ENCODE measurements around the gene CHRND.
A peak's percentile ranks its signal among the peaks of the same experiment; 100 is the strongest.
"Not testable (repeated sequence)": the region's sequence is repeated elsewhere in the genome, so short reads cannot be mapped to it uniquely, and the experiment has no call there.

CHRND gene

DNA sequence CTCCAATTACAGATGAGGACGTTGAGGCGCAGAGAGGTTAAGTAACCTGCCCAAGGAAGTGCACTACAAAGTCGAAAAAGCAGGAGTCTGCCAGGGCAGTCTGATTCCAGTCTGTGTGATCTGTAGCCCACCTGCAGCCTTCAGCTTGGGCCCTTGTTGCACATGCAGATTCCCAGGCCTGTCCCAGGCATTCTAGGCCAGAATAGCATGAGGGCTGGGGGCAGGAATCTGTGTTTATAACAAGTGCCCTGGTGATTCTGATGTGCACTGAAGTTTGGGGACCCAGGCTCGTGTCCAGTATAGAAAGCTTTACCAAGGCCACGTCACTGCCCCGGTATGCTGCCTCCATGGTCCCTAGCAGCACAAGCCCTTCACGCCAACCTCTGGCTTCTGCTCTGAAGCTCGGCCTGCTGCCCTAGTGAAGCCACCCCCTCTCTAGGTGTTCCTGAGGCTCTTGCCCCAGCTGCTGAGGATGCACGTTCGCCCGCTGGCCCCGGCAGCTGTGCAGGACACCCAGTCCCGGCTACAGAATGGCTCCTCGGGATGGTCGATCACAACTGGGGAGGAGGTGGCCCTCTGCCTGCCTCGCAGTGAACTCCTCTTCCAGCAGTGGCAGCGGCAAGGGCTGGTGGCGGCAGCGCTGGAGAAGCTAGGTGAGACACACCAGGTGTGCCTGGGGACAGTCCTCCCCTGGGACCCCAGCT lies 18.1 kb downstream of the CHRND start:
- no peak for DNase-seq

DNA sequence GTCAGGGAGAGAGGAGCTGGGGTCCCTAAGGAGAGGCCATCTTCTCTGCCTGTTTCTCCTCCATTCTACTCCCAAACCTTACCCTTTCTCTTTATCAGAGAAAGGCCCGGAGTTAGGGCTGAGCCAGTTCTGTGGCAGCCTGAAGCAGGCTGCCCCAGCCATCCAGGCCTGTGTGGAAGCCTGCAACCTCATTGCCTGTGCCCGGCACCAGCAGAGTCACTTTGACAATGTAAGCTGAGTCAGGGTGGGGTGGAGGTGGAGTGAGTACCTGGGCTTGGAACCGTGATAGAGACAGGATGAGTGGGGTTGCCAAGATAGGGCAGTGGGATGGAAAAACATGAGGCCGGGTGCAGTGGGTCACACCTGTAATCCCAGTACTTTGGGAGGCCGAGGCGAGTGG lies 18.7 kb downstream of the CHRND start:
- no peak for DNase-seq

DNA sequence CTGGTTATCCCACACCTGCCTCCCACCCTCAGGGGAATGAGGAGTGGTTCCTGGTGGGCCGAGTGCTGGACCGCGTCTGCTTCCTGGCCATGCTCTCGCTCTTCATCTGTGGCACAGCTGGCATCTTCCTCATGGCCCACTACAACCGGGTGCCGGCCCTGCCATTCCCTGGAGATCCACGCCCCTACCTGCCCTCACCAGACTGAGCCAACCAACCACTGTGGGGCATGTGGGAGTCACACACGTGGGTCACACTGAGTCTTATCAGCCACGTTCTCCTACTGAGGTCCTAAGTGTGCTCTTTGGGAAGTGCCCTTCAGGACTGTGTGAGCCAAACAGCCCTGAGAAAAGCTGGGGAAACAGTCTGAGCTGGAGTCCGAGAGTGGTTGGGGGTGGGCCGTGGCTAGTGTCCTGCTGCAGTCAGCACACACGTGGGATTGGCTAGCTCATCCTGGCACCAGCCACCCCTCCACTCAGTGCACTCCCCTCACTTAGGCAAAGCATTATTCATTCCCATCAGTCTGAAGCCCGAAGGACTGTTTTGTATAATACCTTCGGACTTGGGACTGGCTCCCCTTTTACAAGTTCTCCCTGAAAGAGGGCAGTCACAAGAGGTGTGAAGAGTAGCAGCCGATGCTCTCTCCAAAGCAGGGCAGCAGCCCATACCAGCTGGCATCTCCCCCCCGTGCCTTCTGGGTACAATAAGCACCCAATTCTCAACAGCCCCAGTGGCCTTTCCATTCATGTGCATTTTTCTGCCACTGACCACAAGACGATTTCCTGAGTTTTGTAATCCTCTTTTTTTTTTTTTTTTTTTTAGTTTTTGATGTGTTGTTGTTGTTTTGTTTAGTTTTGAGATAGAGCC lies 19.8 kb downstream of the CHRND start:
- DNase-seq, result no peak

DNA sequence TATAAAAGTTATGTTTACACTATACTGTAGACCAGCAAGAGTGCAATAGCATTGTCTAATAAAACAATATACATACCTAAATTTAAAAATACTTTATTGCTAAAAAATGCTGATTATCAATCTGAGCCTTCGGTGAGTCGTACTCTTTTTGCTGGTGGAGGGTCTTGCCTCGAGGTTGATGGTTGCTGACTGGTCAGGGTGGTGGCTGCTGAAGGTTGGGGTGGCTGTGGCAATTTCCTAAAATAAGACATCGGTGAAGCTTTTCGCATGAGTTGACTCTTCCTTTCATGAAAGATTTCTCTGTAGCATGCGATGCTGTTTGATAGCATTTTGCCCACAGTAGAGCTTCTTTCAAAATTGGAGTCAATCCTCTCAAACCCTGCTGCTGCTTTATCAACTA lies 22.0 kb downstream of the CHRND start:
- no peak for DNase-seq

DNA sequence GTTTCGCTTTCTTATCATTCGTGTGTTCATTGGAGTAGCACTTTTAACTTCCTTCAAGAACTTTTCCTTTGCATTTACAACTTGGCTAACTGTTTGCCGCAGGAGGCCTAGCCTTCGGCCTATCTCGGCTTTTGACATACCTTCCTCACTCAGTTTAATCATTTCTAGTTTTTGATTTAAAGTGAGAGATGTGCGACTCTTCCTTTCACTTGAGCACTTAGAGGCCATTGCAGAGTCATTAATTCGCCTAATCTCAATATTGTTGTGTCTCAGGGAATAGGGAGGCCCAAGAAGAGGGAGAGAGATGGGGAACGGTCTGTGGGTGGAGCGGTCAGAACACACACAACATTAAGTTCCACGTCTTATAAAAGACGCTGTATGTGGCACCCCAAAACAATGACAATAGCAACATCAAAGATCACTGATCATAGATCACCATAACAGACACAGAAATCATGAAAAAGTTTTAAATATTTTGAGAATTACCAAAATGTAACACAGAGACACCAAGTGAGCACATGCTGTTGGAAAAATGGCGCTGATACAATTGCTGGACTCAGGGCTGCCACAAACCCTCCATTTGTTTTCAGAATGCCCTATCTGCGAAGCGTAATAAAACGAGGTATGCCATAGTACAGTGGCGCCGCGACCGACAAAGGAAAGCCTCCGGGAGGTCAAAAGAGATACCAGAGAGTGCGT lies 23.8 kb downstream of the CHRND start:
- no peak for DNase-seq

DNA sequence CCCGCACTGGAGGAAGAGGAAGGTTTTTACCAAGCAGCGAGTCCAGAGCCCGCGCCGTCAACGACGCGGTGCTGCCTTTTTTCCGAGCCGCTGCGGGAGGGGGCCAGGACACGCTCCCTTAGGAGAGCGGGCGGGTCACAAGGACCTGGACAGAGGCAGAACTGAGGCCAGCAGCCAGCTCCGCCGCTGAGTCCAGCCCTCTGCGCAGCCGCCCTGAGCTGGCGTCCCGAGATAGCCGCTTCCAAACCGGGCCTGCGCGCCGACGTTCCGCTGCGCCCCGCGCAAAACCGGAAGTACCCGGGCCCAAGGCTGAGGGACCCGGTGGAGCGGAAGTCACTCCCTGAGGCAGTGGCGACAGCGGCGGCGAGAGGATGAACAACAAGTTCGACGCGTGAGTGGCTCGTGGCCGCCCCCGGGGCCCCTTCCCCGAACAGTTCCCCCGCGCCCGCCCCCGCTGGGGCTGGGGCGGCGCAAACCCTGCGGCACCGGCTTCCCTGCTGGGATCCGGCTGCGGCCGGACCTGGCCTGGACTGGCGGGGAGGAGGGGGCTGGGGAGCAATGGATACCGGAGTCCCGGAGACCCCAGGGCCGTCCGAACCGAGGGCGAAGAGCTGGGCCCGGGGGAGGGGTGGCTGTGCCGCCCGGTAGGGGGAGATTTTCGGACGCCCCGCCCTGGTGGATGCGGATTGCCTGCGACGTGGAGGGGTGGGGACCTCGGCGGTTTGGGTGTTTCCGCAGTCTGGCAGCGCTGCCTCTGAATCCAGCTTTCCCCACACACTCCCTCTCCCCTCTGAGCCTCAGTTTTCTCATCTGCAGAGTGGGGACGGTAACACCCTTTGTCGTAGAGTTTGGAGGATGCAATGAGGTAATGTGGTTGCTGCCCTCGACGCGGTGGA lies 24.6 kb downstream of the CHRND start, which contains the start of the genes EIF4E2 and TIGD1:
TSS of gene EIF4E2 (plus strand) at position 336 of the 896 bp plus-strand sequence. CDS start at position 372, 36 bp downstream.
TSS of gene TIGD1 (minus strand) at position 204 of the 896 bp plus-strand sequence. CDS start 675 bp downstream, outside the sequence.
- DNase-seq, result peak; percentile 91

DNA sequence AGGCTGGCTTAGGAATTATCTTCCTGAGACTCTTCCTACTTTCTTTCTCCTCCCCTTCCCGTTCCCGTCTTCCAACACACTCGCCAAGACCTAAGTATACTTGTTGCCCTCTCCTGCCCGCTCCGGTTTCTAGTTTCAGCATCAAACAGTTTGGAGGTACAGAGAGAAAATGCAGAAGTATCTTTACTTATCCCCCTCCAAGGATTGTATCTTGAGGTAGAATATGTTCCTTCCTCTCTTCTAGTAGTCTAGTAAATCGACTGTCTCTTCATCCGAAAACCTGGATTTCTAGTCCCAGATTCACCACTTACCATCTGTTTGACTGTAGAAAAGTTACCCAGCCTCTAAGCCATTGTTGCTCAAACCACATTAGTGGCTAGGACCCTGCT lies 25.3 kb downstream of the CHRND start:
- no peak for DNase-seq

DNA sequence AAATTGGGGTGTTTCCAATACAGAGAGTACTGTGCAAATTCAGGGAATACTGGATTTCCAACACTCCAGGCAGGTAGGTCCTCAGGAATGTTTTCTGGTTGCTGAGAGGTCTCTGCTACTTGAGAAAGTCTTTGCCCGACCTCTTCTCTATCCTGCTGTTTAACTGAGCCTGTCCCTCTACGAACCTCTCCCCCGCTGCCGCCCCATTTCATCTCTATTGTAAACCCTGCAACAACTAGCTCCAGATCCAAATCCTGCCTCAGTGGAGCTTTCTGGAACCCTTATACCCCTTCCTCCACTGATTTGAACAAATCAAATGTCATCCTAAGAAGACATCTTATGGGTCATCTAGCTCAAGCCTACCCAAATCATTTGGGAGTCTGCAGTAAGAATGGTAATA lies 25.8 kb downstream of the CHRND start:
- no peak for DNase-seq

DNA sequence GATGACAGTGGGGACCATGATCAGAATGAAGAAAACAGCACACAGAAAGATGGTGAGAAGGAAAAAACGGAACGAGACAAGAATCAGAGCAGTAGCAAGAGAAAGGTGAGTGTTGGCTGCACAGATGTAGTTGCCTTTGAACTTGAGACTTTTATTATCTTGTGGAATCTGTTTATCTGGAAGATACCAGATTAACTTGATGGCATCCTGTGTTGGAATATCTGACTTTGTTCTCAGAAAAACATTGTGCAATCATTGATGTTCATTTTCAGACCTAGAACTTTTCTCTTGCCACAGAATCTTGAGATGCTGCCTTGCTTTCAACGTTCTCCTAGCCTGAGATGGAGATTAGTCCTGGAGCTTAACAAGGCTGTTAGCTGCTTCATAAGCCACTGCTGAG lies 30.5 kb downstream of the CHRND start:
- DNase-seq, result no peak

DNA sequence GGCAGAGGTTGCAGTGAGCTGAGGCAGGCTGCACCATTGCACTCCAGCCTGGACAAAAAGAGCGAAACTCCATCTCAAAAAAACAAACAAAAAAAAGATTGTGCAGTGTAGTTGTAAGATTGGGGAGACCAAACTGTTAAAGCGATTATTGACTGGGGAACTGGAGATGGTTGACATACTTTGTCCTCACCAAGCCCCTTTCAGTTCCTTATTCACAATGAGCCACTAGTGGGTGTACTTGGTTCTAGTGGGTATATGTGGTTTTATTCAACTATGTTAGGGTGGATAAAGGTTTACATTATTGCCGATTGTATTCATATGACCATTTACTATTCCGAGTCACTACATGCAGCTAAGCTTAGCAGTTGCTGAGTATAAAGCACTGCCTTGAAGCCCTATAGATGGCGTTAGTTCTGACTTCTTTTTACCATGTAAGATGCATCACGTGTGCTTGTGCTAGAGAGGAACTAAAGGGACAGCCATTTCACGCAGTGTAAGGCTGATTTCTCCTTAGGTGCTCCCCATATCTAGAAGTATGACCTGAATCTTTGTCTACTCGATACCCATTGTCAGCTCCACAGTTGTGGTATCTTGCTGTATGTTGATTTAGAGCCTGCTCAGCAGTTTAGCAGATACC lies 36.7 kb downstream of the CHRND start:
- no peak for DNase-seq

DNA sequence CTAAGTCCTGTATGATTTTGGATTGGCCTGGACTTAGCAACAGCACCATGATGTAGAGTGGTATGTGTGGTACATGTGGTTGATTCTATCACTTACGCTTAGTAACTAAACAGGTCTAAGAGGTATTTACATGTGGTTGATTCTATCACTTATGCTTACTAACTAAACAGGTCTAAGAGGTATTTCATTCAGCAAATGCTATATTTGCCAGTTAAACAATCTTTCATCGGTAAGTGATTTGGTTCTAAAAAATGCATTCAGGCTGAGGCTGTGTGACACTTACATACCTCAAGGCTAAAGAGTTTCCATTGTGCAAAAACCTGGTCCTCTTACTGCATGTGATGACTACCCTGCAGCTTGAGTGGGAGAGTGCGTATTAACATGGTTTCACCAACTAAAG lies 37.6 kb downstream of the CHRND start:
- no peak for DNase-seq

DNA sequence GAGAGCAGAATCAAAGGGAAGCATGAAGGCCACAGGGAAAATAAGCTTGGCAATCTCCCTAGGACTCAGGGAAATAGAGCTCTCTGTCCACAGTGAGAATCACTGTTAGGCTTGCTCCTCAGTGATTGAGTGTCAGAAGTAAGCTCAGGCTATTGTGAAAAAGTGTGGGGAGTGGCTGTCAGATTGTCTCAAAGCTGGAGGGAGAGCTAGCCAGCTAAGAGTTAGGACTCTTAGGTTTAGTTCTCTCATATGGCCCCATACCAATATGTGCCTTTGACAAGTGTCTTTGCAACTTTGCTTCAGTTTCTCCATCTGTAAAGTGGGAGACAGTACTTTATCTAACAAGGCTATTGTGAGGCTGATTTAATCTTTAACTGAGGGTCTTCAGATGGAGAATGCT lies 41.8 kb downstream of the CHRND start:
- DNase-seq, result no peak

DNA sequence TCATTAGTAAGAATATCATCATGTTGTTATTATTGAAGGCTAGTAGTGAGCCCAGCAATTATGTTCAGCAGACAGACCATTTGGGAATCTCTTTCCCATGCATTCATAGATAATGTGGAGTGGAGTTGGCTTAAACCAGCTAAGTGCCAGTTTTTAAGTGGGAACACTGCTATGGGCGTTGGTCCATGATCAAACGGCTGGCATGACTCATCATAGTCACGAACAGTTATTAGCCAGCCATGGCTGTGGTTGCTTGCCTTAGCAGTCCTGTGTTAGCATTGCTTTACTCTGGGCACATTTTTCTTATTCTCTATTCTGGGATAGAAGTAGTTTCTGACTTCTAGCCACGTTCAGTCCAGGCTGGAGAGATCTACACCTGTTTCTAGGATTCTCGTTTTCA lies 42.2 kb downstream of the CHRND start:
- DNase-seq, result no peak

DNA sequence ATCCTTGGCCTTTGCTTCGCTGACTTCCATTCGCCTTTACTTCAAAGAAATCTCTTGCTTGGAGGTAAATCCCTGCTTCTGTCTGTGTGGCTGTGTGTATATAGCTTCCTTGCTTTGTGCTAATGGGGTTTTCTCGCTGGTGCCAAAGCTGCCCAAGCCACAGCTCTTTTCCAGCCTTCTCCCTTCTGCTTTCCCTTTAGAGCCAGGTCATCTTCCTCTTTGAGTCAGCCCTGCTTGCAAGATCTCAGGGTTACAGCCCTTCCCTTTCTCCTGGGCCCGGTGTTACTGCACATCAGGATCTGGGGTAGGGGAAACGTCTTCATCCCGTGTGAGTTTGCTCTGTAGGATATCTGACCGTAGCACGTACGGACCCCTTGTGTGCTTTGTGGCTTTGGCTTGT lies 43.6 kb downstream of the CHRND start:
- no peak for DNase-seq

DNA sequence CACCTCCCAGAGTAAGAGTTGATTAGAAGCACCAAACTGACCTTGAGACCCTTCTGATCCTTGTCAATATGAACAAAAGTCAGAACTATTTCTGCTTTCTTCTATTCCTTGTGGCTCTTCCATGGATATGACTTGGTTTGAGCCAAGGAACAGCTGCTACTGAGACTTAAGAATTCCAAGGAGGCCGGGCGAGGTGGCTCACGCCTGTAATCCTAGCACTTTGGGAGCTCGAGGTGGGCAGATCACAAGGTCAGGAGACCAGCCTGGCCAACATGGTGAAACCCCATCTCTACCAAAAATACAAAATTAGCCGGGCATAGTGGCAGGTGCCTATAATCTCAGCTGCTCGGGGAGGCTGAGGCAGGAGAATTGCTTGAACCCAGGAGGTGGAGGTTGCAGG lies 44.5 kb downstream of the CHRND start:
- not testable (repeated sequence) for DNase-seq

DNA sequence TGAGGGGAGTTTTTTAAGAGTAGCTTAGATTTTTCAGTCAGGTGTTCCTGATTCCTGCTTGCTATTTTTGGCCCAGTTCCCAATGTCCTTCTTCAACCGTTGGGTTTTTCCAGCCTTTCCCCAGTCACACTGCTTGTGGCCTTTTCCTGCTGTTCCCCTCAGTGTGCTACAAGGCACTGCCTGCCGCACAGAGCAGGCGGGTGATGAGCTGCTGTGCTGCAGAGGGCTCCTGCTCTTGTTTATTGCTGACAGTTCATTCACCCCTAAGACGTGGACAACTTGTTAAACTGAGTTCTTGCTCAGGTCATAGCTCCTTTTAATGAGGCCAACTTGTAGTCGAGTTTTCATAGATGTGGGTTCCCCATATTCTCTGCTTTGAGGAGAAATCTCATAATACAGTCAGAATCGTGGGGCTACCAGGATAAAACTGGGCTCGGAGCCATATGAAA lies 45.1 kb downstream of the CHRND start:
- DNase-seq, result no peak

DNA sequence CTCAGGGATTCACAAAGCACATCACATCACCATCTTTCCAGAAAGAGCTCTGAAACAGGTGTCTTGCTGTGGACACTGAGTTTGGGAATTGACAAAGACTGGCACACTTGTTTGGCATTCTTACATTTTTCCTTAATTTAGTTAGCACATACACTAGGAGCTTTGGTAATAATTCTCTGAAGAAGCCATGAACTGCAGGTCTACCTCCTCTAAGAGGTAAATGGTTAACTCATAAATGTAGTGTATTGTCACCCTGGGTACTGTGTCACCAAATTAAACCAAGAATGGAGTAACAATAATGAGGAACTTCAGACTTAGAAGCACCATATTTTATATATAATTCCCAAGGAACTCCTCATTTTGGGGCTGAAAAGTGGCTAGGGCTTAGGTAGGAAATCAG lies 47.1 kb downstream of the CHRND start:
- no peak for DNase-seq

DNA sequence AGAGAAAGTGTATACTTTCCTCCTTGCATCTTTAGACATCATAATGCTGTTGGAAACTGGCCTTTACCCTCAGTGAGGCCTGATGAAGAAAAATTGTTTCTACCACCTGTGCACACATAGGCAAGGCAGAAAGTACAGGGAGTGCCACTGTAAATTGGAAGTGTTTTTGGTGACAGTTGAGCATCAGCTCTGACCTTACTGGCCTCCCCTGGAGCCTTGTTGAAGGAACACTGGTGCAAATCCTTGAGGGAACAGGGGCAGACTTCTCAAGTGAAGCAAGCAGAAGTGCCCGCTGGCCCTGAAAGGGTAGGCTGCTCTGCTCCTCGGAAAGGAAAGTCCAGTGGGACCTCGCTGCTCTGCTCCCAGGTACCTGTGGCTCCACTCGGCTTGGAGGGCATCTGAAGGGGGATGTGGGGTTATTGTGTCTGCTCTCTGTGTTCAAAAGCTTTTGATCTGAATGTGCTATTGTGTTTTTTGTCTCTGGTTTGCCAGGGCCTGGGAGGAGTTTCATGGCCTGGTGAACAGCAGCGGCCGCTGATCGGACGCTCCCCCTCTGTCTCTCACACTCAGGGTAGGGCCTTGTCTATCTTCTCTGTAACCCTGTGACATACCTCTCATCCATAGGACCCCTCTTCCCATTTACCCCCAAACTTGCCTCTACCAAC lies 47.9 kb downstream of the CHRND start:
- DNase-seq, result no peak

DNA sequence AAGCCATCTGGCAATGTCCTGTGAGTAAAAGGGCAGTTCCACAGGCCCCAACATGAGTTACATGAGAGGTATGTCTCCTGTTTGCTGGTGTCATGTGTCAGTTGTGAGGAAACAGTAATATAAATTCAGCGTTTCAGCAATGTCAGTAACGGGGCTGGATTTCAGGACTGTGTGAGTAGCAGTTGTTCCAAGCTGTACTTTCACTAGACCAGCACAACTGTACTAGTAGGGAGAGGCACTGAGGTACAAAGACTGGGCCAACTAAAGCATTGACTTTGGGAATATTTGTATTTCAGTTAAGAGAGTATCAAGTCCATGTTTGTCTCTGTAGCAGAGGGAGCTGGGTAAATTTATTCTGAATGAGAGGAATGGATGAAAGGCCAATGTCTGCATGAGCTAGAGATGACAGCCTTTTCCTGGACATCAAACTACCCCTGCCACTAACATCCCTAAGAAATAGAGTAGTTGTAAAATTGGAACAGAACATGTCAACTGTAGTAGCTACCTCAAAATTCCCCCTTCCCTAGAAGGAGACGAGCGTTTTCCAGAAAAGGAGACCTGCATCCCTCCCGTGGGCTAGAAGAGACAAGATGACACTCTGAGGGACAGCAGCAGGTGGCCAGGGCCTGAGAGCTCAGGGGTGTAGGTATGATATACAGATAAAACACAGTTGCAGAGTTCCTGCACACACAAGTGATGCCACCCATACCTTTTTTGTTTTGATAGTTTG lies 48.9 kb downstream of the CHRND start:
- DNase-seq, result no peak

DNA sequence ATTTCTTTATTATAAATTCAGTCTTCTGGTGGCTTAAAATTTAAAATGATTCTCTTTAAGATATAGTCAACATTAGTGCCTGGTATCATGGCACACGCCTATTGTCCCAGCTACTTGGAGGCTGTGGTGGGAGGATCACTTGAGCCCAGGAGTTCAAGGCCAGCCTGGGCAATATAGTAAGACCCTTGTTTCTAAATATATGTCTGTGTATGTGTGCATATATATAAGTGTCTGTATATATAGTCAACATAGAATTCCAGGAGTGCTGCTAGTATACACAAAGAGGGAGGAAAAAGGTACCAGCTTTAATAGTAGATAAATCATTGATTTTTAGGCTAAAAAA lies 49.4 kb downstream of the CHRND start:
- no peak for DNase-seq

DNA sequence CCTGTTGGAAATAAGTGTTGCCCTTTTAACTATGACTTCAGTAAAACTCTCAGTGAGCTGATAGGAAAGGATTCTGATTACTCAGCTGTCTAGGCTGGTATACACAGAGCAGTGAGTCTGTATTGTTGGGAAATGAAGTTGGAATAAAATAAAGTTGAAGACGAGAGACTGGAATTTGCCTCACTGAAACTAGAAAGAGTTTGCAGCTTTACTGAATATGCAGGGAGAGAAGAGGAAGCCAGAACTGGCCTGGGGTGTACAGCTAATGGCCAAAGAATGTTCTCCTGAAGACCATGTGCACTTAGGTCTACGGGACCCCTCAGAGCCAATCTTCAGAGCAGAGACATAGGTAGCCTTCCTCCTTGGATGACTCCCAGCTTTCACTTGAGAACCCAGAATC lies 51.0 kb downstream of the CHRND start:
- DNase-seq, result no peak
